Liver (tissue), 9 donors: ENCODE measurements around the gene CHST3. TPM values are rescaled to one million over a fixed set of nuclear protein-coding genes. Genes with fewer than 3 reads are reported as not detected.

ENCODE experiments used
- DNase-seq: peaks from one replicate; pipeline ENCODE4 v3.0.0-alpha.2; 2017; ENCODE audit warnings: low spot score
- H3K27ac ChIP-seq, 2 donors: one replicate each; pipeline ENCODE4 v1.7.0; 2013; ENCODE audit warnings: inconsistent platforms in 2 of 2, low read length in 2 of 2, control low read depth in 1 of 2, low read depth in 1 of 2, mild to moderate bottlenecking in 1 of 2
- H3K27me3 ChIP-seq, 4 donors: one replicate each; pipeline versions ENCODE4 v1.6.1 to v1.7.0; 2013; ENCODE audit warnings: low read length in 3 of 4, inconsistent platforms in 1 of 4, mild to moderate bottlenecking in 1 of 4, moderate library complexity in 1 of 4; ENCODE audit not compliant: control insufficient read depth in 4 of 4, insufficient read depth in 4 of 4
- H3K36me3 ChIP-seq, 4 donors: one replicate each; pipeline versions ENCODE4 v1.6.1 to v1.7.0; 2013; ENCODE audit warnings: low read length in 3 of 4, mild to moderate bottlenecking in 3 of 4, low read depth in 1 of 4, moderate library complexity in 1 of 4; ENCODE audit not compliant: control insufficient read depth in 4 of 4, insufficient read depth in 3 of 4
- H3K4me1 ChIP-seq, 4 donors: one replicate each; pipeline versions ENCODE4 v1.6.1 to v1.7.0; 2013; ENCODE audit warnings: low read length in 3 of 4, mild to moderate bottlenecking in 3 of 4, moderate library complexity in 1 of 4; ENCODE audit not compliant: control insufficient read depth in 4 of 4, insufficient read depth in 4 of 4
- H3K4me3 ChIP-seq, 3 donors: one replicate each; pipeline versions ENCODE4 v1.6.1 to v1.7.0; 2013; ENCODE audit warnings: low read length in 3 of 3, control low read depth in 1 of 3, low read depth in 1 of 3, mild to moderate bottlenecking in 1 of 3
- H3K9ac ChIP-seq, 2 donors: one replicate each; pipeline ENCODE4 v1.7.0; 2013; ENCODE audit warnings: low read length in 2 of 2, mild to moderate bottlenecking in 2 of 2, moderate library complexity in 2 of 2, control low read depth in 1 of 2, low read depth in 1 of 2
- H3K9me3 ChIP-seq, 4 donors: one replicate each; pipeline versions ENCODE4 v1.6.1 to v1.7.0; 2013; ENCODE audit warnings: low read length in 3 of 4; ENCODE audit not compliant: control insufficient read depth in 4 of 4
- ATF3 ChIP-seq: IDR thresholded peaks from 2 replicates; pipeline ENCODE4 v1.6.1; 2016; ENCODE audit warnings: antibody characterized with exemption
- EGR1 ChIP-seq, 2 donors: IDR thresholded peaks; 2 replicates each; pipeline ENCODE4 v1.6.1; 2016 to 2018; ENCODE audit warnings: antibody characterized with exemption in 2 of 2, low read depth in 2 of 2
- FOXA1 ChIP-seq: IDR thresholded peaks from 2 replicates; pipeline ENCODE4 v1.6.1; 2016; ENCODE audit warnings: antibody characterized with exemption
- FOXA2 ChIP-seq: IDR thresholded peaks from 2 replicates; pipeline ENCODE4 v1.6.1; 2016; ENCODE audit warnings: antibody characterized with exemption
- GABPA ChIP-seq, 2 donors: IDR thresholded peaks in 1 of 2; conservative IDR thresholded peaks in 1 of 2; 2 replicates each; pipeline ENCODE4 v1.6.1; 2016; ENCODE audit warnings: antibody characterized with exemption in 2 of 2, mild to moderate bottlenecking in 1 of 2, moderate library complexity in 1 of 2
- HNF4A ChIP-seq, 2 donors: conservative IDR thresholded peaks; 2 replicates each; pipeline ENCODE4 v1.6.1; 2016; ENCODE audit warnings: antibody characterized with exemption in 2 of 2, mild to moderate bottlenecking in 2 of 2
- HNF4G ChIP-seq: IDR thresholded peaks from 2 replicates; pipeline ENCODE4 v1.6.1; 2016; ENCODE audit warnings: antibody characterized with exemption
- JUND ChIP-seq, 2 donors: IDR thresholded peaks; 2 replicates each; pipeline ENCODE4 v1.6.1; 2016; ENCODE audit warnings: antibody characterized with exemption in 2 of 2
- MAX ChIP-seq: IDR thresholded peaks from 2 replicates; pipeline ENCODE4 v1.6.1; 2016; ENCODE audit warnings: antibody characterized with exemption
- NR2F2 ChIP-seq: IDR thresholded peaks from 2 replicates; pipeline ENCODE4 v1.6.1; 2016; ENCODE audit warnings: antibody characterized with exemption
- RAD21 ChIP-seq, 2 donors: IDR thresholded peaks; 2 replicates each; pipeline ENCODE4 v1.6.1; 2016; ENCODE audit warnings: antibody characterized with exemption in 2 of 2, mild to moderate bottlenecking in 2 of 2
- RXRA ChIP-seq, 2 donors: IDR thresholded peaks; 2 replicates each; pipeline ENCODE4 v1.6.1; 2017 to 2018; ENCODE audit warnings: antibody characterized with exemption in 2 of 2, mild to moderate bottlenecking in 1 of 2
- SP1 ChIP-seq: IDR thresholded peaks from 2 replicates; pipeline ENCODE4 v1.6.1; 2018; ENCODE audit warnings: antibody characterized with exemption, mild to moderate bottlenecking
- TAF1 ChIP-seq: conservative IDR thresholded peaks from 2 replicates; pipeline ENCODE4 v1.6.1; 2016; ENCODE audit warnings: antibody characterized with exemption, mild to moderate bottlenecking
- YY1 ChIP-seq: IDR thresholded peaks from 2 replicates; pipeline ENCODE4 v1.6.1; 2016; ENCODE audit warnings: antibody characterized with exemption, mild to moderate bottlenecking
- ZBTB33 ChIP-seq: IDR thresholded peaks from 2 replicates; pipeline ENCODE4 v1.6.1; 2016; ENCODE audit warnings: antibody characterized with exemption
- WGBS: extraction: QIAGEN DNeasy Blood & Tissue Kit; methylation state at CpG from one replicate; pipeline ENCODE4 v1.1.7; 2013; 5-methylcytosine and 5-hydroxymethylcytosine counted together
- polyA plus RNA-seq, 2 donors: library from polyadenylated mRNA; stranded (reverse) in 1 of 2; unstranded in 1 of 2; fragments of 200-250 nt in 1 of 2; fragments of >200 nt in 1 of 2; fragmentation: Nextera tagmentation in 1 of 2; extraction: Ambion mirVana in 1 of 2; gene quantifications; one replicate each; pipeline versions ENCODE4 v1.2.1 to v1.2.3, GENCODE V29; 2013 to 2015
- total RNA-seq, 2 donors: library from RNA; depleted of rRNA; stranded (reverse); fragments of >200 nt; gene quantifications; one replicate each; pipeline ENCODE4 v1.2.3, GENCODE V29; 2014
- TF ChIP-seq, protein P1 (sequence below): IDR thresholded peaks from 2 replicates; pipeline ENCODE4 v1.6.1; 2016; ENCODE audit warnings: antibody characterized with exemption, mild to moderate bottlenecking
- TF ChIP-seq, protein P2 (sequence below): fragments of 150-350 bp; IDR thresholded peaks from 2 replicates; pipeline ENCODE4 v1.5.1; 2017; ENCODE audit warnings: improper control_type of control experiment, low read depth, low read length; ENCODE audit not compliant: missing input control
- donor health status: healthy.
- donor health status: healthy.
- donor health status: healthy.
- donor health status: healthy.
- donor health status: healthy.

Gene CHST3
- total and polyA plus RNA-seq, 4 donors: 0.29 to 4.3 (median 1.5) TPM

GRCh38 chr10:71990706-71991269 lies 26.6 kb downstream of the CHST3 start:
- 91% methylated on average over 7 of the region's 7 CpGs for WGBS
- Histone ChIP-seq H3K36me3 (no peaks in the 10 kb centered on the region), H3K27ac (no peak overlapping the region), H3K9me3 (no peaks in the 10 kb centered on the region), H3K27me3 (no peaks in the 10 kb centered on the region), H3K9ac (no peak overlapping the region), H3K4me1 (peaks cover 0 to 2% (median 0%) of the 10 kb centered on the region in 4 donors), H3K4me3 (no peak overlapping the region)
- no peak for TF ChIP-seq MAX
- no peak for TF ChIP-seq FOXA1
- TF ChIP-seq RXRA (IDR thresholded peaks at IDR 0.05): no peak
- TF ChIP-seq, protein P1, sequence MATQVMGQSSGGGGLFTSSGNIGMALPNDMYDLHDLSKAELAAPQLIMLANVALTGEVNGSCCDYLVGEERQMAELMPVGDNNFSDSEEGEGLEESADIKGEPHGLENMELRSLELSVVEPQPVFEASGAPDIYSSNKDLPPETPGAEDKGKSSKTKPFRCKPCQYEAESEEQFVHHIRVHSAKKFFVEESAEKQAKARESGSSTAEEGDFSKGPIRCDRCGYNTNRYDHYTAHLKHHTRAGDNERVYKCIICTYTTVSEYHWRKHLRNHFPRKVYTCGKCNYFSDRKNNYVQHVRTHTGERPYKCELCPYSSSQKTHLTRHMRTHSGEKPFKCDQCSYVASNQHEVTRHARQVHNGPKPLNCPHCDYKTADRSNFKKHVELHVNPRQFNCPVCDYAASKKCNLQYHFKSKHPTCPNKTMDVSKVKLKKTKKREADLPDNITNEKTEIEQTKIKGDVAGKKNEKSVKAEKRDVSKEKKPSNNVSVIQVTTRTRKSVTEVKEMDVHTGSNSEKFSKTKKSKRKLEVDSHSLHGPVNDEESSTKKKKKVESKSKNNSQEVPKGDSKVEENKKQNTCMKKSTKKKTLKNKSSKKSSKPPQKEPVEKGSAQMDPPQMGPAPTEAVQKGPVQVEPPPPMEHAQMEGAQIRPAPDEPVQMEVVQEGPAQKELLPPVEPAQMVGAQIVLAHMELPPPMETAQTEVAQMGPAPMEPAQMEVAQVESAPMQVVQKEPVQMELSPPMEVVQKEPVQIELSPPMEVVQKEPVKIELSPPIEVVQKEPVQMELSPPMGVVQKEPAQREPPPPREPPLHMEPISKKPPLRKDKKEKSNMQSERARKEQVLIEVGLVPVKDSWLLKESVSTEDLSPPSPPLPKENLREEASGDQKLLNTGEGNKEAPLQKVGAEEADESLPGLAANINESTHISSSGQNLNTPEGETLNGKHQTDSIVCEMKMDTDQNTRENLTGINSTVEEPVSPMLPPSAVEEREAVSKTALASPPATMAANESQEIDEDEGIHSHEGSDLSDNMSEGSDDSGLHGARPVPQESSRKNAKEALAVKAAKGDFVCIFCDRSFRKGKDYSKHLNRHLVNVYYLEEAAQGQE: no peak
- no peak for TF ChIP-seq FOXA2
- TF ChIP-seq, protein P2, sequence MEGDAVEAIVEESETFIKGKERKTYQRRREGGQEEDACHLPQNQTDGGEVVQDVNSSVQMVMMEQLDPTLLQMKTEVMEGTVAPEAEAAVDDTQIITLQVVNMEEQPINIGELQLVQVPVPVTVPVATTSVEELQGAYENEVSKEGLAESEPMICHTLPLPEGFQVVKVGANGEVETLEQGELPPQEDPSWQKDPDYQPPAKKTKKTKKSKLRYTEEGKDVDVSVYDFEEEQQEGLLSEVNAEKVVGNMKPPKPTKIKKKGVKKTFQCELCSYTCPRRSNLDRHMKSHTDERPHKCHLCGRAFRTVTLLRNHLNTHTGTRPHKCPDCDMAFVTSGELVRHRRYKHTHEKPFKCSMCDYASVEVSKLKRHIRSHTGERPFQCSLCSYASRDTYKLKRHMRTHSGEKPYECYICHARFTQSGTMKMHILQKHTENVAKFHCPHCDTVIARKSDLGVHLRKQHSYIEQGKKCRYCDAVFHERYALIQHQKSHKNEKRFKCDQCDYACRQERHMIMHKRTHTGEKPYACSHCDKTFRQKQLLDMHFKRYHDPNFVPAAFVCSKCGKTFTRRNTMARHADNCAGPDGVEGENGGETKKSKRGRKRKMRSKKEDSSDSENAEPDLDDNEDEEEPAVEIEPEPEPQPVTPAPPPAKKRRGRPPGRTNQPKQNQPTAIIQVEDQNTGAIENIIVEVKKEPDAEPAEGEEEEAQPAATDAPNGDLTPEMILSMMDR: no peak
- TF ChIP-seq YY1: no peak
- no peak for TF ChIP-seq GABPA (IDR thresholded peaks at IDR 0.05 in 1 of 2, conservative IDR thresholded peaks at IDR 0.05 in 1 of 2)
- no peak for TF ChIP-seq HNF4A (conservative IDR thresholded peaks at IDR 0.05)
- TF ChIP-seq HNF4G: no peak
- no peak for TF ChIP-seq JUND (IDR thresholded peaks at IDR 0.05)
- no peak for TF ChIP-seq TAF1
- TF ChIP-seq NR2F2: no peak
- TF ChIP-seq SP1: no peak
- TF ChIP-seq ATF3: no peak
- DNase-seq: no peak

DNA sequence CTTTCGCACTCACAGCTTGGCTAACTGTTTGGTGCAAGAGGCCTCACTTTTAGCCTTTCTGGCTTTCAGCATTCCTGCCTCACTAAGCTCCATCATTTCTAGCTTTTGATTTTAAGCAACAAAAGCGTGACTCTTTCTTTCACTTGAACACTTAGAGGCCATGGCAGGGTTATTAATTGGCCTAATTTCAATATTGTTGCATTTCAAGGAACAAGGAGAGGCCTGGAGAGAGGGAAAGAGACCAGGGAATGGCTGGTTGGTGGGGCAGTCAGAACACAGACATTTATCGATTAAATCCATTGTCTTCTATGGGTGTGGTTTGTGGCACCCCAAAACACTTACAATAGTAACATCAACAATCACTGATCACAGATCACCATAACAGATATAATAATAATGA lies 31.3 kb downstream of the CHST3 start:
- H3K4me1 ChIP-seq: no peaks in the 10 kb centered on the region
- no peaks in the 10 kb centered on the region for H3K36me3 ChIP-seq
- no peaks in the 10 kb centered on the region for H3K9me3 ChIP-seq
- 94% methylated on average over 3 of the region's 3 CpGs for WGBS
- TF ChIP-seq HNF4A (conservative IDR thresholded peaks at IDR 0.05) (no peak), NR2F2 (no peak), HNF4G (no peak), FOXA2 (no peak), RAD21 (IDR thresholded peaks at IDR 0.05) (no peak), ZBTB33 (no peak), FOXA1 (no peak), JUND (IDR thresholded peaks at IDR 0.05) (no peak), YY1 (no peak), RXRA (IDR thresholded peaks at IDR 0.05) (no peak), MAX (no peak), SP1 (no peak), EGR1 (IDR thresholded peaks at IDR 0.05; ENCODE audit: low read depth in 2 of 2) (no peak)
- TF ChIP-seq, protein P2: no peak
- no peaks in the 10 kb centered on the region for H3K27me3 ChIP-seq
- DNase-seq: no peak
- no peak overlapping the region for H3K27ac ChIP-seq
- H3K9ac ChIP-seq: no peak overlapping the region
- H3K4me3 ChIP-seq: no peak overlapping the region
